HG03432 (cell line): ENCODE data around the gene IDH3G.
"Not testable (repeated sequence)": the region's sequence is repeated elsewhere in the genome, so short reads cannot be mapped to it uniquely, and the experiment has no call there.

Experiments used
- ATAC-seq: cut with Tn5 transposase; IDR thresholded peaks from one replicate; pipeline ENCODE4 v1.9.1; 2021; ENCODE audit warnings: mild to moderate bottlenecking, moderate library complexity; ENCODE audit not compliant: unreplicated experiment

Gene IDH3G

DNA sequence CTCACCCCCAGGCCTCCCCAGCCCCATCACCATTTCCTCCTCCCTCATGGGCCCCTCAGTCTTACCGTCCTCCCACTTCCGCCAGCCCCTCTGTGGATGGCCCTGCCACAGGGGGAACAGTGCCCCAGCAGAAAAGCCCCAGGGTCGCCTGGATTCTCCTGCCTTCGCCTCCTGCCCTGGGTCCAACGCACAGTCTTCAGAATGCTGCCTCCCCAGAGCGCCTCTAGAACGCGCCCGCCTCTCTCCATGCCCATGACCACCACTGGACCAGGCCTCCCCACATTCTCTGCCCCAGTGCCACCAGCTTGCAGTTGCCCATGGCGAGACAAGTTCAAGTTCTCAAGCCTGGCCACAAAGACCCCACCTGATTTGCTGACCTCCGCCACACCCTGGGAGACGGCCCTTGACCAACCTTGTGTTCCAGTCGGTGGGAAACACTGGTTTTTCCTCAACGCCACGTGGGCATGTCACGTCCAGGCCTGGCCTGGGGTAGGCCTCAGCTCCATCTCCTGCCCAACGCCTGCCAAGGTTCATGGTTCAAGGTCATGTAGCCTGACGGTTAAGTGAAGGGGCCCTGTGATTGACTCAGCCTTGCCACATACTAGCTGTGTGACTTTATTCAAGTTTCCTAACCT is 30.8 kb downstream of the IDH3G start:
- no peak for ATAC-seq

DNA sequence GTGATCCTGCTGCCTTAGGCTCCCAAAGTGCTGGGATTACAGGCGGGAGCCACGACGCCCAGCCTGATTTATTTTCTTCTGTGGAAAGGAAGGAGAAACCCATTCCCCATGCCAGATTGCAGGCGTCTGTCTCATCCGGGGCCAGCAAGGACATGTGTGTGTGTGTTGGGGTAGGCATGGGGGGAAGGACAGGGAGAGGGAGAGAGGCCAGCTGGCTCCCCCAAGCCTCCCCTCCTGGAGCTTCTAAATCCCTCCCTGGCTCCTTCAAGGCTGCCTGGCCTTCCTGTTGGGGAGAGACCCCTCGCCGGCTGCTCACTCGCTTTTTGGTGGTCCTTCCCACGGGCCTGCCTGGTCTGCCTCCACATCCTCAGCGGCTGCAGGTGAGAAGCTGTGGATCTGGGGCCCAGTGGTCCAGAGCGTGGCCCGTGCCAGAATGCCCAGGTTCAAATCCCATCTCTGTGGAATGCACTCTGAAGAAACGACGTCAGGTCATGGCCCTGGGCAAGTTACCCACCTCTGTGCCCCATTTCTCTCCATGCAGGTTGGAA is 31.5 kb downstream of the IDH3G start:
- ATAC-seq = no peak

DNA sequence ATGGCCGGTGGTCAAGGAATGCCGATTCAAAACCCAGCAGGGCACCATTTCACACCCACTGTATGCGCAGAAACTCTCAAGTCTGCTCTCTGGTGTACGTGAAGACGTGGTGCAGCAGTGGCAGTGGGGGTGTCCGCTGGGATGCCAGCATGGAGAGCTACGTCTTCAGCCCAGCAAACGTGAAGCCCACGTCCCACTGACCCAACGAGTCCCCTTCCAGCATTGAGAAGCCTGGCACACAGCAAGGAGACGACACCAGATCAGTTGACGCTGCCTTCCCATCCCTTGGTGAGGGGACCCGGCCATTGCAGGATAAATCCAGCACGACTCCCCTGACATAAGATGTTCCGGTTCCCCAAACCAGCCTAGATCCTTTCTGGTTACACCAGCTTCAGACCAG is 32.3 kb downstream of the IDH3G start:
- no peak for ATAC-seq

- ATAC-seq = no peak
These were observed 39.0 kb downstream of the IDH3G start for GRCh38 chrX:153755136-153755535.

DNA sequence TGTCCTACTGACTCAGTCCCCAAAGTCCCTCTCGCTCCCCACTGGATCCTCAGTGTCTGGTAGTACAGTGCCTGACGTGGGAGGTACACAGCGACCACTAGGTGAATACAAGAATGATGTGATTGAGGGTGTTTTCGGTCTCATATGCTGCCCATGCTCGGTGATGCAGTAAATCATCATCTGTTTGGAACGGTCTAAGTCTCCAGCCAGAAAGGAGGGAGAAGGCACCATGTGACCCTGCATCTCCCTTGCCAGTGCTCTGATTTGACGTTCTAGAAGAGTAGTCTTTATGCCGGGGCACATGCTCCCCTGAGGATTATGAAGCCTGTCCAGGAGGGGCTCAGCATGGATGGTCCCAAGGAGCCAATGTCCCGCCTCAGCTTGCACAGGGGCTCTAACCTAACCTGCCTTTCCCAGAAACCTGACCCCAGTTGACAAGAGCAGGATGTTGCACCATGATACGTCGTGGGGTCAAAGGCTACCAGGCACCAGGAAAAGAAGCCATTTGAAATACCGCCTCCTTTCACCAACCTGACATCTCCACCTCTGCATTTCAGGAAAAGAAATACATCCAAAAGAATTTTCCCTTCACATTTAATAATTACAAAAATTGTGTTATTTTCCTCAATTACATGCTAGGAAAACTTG is 43.9 kb downstream of the IDH3G start:
- ATAC-seq = no peak

DNA sequence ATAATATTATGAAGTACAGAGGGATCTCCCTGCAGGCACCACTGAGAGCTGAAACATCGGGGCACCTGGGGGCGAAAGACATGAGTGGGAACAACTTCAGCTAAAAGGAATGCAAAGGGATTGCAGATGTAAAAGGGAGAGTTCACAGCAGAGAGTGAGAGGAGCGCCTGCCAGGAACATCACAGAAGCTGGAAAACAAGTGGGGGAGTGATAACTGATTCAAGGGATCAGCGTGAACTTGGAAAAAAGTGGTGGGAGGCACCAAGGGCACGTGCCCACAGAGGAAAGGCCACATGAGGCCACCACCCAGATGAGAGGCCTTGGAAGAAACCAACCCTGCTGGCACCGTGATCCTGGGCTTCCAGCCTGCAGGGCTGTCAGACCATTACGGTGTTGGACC is 45.2 kb downstream of the IDH3G start:
- not testable (repeated sequence) for ATAC-seq

DNA sequence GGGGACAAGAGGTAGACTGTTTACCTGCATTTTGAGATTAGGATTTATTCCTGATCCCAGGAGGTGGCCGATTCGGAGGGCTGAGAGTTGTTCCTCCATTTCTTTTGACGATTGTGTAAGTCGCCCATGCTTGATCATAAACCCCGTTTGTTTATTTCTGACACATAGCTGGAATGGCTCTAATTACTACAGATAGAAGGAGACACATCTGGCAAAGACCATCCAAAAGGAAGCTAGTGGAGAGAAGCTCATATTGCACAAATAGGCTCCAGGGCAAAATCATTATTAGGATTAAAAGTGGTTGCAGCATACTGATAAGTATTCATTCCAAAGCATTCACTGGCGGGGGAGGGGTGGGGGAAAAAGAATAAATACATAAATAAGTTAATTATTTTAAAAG is 47.2 kb downstream of the IDH3G start:
- not testable (repeated sequence) for ATAC-seq

DNA sequence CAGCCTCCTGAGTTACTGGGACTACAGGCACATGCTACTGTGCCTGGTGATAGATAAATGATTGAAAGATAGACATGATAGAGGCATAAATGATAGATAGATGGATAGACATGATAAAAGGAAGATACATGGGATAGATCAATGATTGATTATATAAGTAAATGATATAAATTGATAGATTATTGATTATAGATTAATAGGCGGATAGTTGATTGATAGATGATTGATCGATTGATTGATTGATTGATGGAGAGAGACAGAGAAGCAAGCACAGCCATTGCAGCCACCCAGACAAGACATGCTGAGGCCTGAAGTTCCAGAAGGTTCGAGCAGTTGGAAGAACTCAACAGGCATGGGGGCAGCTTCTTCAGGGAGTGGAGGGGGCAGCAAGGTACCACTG is 47.8 kb downstream of the IDH3G start:
- no peak for ATAC-seq

DNA sequence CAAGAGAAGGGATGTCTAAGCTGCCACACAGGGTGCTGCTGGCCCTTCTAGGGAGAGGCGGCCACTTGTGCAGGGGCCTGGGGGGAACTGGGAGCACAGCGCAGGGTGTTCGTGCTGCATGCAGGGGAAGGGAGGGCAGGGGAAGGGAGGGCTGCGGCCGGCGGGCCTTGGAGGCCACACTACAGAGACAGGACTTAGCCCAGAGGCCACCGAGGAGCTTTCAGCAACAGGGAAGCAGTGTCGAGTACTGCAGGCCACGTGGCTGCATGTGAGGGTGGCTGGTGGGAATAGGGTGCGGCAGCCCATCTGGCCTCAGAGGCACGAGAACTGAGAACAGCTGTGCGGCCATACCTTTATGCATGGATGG is 49.1 kb downstream of the IDH3G start:
- ATAC-seq = not testable (repeated sequence)

DNA sequence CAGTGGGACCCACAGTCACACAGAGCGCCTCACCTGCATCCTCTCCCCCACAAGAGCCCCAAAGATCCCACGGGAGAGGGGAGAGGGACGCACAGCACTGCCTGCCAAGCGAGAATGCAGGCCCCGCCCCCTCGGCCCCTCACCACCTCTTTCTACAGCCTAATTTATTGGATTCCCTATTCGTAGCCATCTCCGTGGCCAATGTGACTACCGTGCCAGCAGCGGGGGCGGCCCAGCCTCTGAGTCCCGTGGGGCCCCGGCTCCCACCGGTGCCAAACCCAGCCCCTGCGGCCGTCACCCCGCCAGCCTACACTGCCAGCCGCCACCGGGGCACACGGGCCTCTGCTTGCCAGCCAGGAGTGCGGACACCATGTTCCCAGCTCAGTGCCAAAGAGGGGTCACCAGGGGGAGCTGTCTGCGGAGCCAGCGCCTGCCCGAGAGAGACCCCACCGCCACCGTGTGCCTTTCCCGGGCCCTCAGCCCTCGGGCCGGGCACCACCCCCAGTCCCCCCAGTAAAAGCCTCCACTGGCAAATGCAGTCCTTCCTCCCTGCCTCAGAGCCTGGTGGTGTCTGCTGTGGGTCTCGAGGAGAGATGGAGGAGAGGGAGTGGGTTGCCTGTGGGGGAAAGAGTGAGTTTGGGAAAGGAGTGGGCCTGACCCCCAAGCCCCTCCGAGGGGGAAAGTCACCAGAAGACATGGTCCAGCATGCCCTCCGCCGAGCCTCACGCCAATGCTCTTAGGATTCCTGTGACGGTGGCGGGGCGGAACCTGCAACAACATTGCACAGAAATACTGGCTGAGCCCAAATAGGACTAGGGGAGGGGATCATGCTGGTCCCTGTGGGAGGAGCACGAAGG is 49.7 kb downstream of the IDH3G start:
- no peak for ATAC-seq

GRCh38 chrX:153743468-153744209 is 50.5 kb downstream of the IDH3G start:
- not testable (repeated sequence) for ATAC-seq

DNA sequence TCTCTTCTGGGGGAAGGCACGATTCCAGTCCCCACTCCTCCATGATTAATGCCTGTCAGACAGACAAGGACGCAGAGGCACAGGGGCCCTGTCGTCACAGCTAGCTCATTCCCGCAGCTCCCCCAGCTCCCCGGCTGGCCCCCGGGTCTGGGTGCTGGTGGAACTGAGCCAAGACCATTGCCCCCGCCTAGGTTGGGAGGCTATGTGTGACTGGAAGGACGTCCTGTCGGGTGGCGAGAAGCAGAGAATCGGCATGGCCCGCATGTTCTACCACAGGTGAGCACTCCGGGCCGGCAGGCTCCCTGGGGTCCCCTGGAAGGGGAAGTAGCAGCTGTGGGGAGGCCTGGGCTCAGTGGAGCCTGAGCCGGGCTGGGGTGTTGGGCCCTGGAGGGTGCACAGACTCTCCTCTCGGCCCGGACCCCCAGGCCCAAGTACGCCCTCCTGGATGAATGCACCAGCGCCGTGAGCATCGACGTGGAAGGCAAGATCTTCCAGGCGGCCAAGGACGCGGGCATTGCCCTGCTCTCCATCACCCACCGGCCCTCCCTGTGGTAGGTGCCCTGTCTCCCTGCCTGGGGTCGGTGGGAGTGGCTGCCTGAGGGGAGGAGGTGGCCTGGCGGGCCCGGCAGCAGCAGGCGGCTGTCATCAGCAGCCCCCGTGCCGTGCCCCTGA is 51.2 kb downstream of the IDH3G start:
- not testable (repeated sequence) for ATAC-seq

DNA sequence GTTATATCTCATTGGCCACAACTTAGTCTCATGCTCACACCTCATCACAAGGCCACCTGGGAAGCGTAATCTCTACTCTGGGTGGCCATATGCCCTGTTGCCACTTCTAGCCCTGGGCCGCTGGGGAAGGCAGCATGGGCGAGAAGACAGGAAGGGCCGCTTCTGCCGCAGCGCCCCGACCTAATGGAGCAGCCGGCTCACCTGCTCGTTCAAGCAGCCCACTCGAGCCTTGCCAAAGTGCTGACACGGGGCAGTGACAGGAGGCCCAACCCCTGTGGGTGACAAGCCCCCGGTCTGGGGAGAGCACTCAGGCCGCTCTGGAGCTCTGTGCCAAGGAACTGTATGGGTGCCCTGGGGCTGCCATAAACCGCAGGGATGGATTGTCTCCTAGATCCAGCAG is 52.1 kb downstream of the IDH3G start:
- not testable (repeated sequence) for ATAC-seq

GRCh38 chrX:153741446-153741845 is 52.7 kb downstream of the IDH3G start:
- no peak for ATAC-seq

- no peak for ATAC-seq
These were observed 53.4 kb downstream of the IDH3G start for GRCh38 chrX:153740631-153741222.

DNA sequence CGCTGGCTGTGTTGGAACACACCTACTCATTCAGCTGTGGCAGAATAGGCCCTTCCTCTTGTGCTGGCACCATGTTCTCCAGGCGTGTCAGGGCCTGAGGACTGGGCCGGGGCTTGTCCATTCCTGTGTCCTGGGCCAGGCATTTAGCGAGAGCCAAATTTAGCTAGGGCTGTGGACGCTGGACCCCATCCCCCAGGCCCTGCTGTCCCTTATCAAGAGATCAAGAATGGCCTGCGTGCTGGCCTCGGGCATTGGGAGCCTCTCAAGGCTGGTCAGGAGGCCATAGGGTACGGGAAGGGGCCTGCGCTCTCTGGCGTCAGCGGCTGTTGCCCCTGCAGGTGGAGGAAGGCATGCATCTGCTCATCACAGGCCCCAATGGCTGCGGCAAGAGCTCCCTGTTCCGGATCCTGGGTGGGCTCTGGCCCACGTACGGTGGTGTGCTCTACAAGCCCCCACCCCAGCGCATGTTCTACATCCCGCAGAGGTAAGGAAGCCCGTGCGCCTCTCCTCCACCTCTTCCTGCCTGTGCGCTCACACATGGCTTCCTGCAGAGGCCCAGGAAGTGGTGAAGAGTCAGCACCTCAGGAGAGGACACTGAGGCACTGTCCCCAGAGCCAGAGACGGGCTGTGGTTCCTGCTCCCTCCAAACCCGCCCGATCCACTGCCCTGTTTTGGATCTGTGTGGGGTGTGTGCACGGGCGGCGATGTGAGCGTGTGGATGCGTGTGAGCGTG is 54.3 kb downstream of the IDH3G start:
- no peak for ATAC-seq

DNA sequence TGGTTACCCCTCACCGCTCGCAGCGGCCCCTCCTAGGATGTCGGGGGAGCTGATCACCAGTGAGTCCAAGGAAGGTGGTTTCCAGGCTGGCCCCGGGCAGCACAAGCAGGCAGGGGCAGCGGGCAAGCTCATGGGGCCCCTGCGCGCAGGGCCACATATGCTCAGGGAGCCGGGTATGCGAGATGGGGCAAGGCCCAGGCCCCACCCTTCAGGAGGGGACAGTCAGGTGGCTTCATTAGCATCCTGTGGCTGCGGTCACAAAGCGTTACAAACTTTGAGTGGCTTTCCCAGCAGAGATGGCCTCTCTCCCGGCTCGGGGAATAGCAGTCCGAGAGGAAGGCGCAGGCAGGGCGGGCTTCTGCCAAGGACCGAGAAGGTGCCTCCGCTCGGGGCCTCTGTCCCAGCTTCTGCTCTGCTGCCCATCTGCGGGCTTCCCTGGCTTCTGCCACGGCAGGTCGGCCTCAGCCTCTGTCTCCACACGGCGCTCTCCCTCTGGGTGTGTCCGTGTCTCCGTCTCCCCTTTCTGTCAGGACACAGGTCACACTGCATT is 56.0 kb downstream of the IDH3G start:
- no peak for ATAC-seq

GRCh38 chrX:153736871-153737441 is 57.2 kb downstream of the IDH3G start:
- no peak for ATAC-seq
